ENCODE data around the gene FAM168B.

- no peak for TF ChIP-seq CTCF (conservative IDR thresholded peaks at IDR 0.05)
- TF ChIP-seq EZH2 (IDR thresholded peaks at IDR 0.05; ENCODE audit: low read depth): no peak
Measured at GRCh38 chr2:131047920-131048560, 45.2 kb downstream of the FAM168B start.
